ENCODE results near the gene YBX2. TPM values are rescaled to one million over a fixed set of nuclear protein-coding genes. Genes with fewer than 3 reads are reported as not detected.

YBX2 gene
- total RNA-seq, 1 donor from 2014 or later = 0.35 TPM

- no peak overlapping the region for H3K4me3 ChIP-seq (ENCODE audit: low read depth, low read length)
- DNase-seq (ENCODE audit: low read depth) = no peak
- TF ChIP-seq CTCF (conservative IDR thresholded peaks at IDR 0.05; ENCODE audit: low read depth, low read length) = no peak
These were observed 424 bp downstream of the YBX2 start for GRCh38 chr17:7293816-7294613.

- no peak for TF ChIP-seq CTCF (conservative IDR thresholded peaks at IDR 0.05; ENCODE audit: low read depth, low read length)
- DNase-seq (ENCODE audit: low read depth) = no peak
- no peak overlapping the region for H3K4me3 ChIP-seq (ENCODE audit: low read depth, low read length)
These were observed 1.3 kb downstream of the YBX2 start for GRCh38 chr17:7293159-7293558.

GRCh38 chr17:7292729-7293128 is 1.7 kb downstream of the YBX2 start:
- no peak overlapping the region for H3K4me3 ChIP-seq (ENCODE audit: low read depth, low read length)
- no peak for DNase-seq (ENCODE audit: low read depth)
- no peak for TF ChIP-seq CTCF (conservative IDR thresholded peaks at IDR 0.05; ENCODE audit: low read depth, low read length)

GRCh38 chr17:7292194-7292593 is 2.2 kb downstream of the YBX2 start:
- no peak for TF ChIP-seq CTCF (conservative IDR thresholded peaks at IDR 0.05; ENCODE audit: low read depth, low read length)
- no peak for DNase-seq (ENCODE audit: low read depth)
- no peak overlapping the region for H3K4me3 ChIP-seq (ENCODE audit: low read depth, low read length)

- no peak for DNase-seq (ENCODE audit: low read depth)
- no peak for TF ChIP-seq CTCF (conservative IDR thresholded peaks at IDR 0.05; ENCODE audit: low read depth, low read length)
- H3K4me3 ChIP-seq (ENCODE audit: low read depth, low read length) = no peak overlapping the region
These were observed 3.8 kb downstream of the YBX2 start for GRCh38 chr17:7290685-7291084.

GRCh38 chr17:7290166-7290565 is 4.3 kb downstream of the YBX2 start:
- H3K4me3 ChIP-seq (ENCODE audit: low read depth, low read length) = no peak overlapping the region
- no peak for DNase-seq (ENCODE audit: low read depth)
- no peak for TF ChIP-seq CTCF (conservative IDR thresholded peaks at IDR 0.05; ENCODE audit: low read depth, low read length)
